Fibroblast of lung (primary cell): ENCODE data around the gene ADAM10. TPM values are rescaled to one million over a fixed set of nuclear protein-coding genes. Genes with fewer than 3 reads are reported as not detected.

Source experiments
- DNase-seq, 2 donors: peaks; one replicate each; pipeline versions ENCODE4 v3.0.0 to v3.0.0-alpha.2; 2010; ENCODE audit warnings: low read depth in 2 of 2
- H2AFZ ChIP-seq: 2 replicates; pipeline ENCODE4 v1.5.1; 2012; ENCODE audit warnings: low read length, control low read depth, inconsistent platforms
- H3K27ac ChIP-seq: 2 replicates; pipeline ENCODE4 v1.5.1; 2011; ENCODE audit warnings: low read length, control low read depth; ENCODE audit not compliant: insufficient read depth
- H3K27me3 ChIP-seq: 2 replicates; pipeline ENCODE4 v1.5.1; 2011; ENCODE audit warnings: mild to moderate bottlenecking, low read length; ENCODE audit not compliant: control insufficient read depth, insufficient read depth
- H3K36me3 ChIP-seq: 2 replicates; pipeline ENCODE4 v1.5.1; 2011; ENCODE audit warnings: low read length; ENCODE audit not compliant: control insufficient read depth, insufficient read depth
- H3K4me1 ChIP-seq: 2 replicates; pipeline ENCODE4 v1.5.1; 2011; ENCODE audit warnings: low read length; ENCODE audit not compliant: control insufficient read depth, insufficient read depth; ENCODE audit errors: extremely low read depth
- H3K4me2 ChIP-seq: 2 replicates; pipeline ENCODE4 v1.5.1; 2011; ENCODE audit warnings: low read length, control low read depth; ENCODE audit not compliant: insufficient read depth; ENCODE audit errors: extremely low read depth
- H3K4me3 ChIP-seq, 4 experiments: fragments of 200-600 bp in 1 of 4; sonication (generic) in 1 of 4; replicated peaks in 1 of 4; 2 replicates each; pipeline ENCODE4 v1.5.1; 2011 to 2016; ENCODE audit warnings: low read length in 4 of 4, low read depth in 3 of 4, mild to moderate bottlenecking in 3 of 4, control low read depth in 2 of 4, inconsistent platforms in 1 of 4, mixed read lengths in 1 of 4; ENCODE audit not compliant: insufficient read depth in 1 of 4; ENCODE audit errors: control extremely low read depth in 1 of 4
- H3K79me2 ChIP-seq: 2 replicates; pipeline ENCODE4 v1.5.1; 2012; ENCODE audit warnings: mild to moderate bottlenecking, low read length, inconsistent platforms; ENCODE audit not compliant: control insufficient read depth, insufficient read depth
- H3K9ac ChIP-seq: 2 replicates; pipeline ENCODE4 v1.5.1; 2011; ENCODE audit warnings: mild to moderate bottlenecking, low read length, control low read depth; ENCODE audit not compliant: insufficient read depth
- H3K9me3 ChIP-seq: 2 replicates; pipeline ENCODE4 v1.5.1; 2012; ENCODE audit warnings: low read depth, low read length; ENCODE audit not compliant: control insufficient read depth, insufficient read depth
- H4K20me1 ChIP-seq: 2 replicates; pipeline ENCODE4 v1.5.1; 2011; ENCODE audit warnings: low read length; ENCODE audit not compliant: control insufficient read depth, insufficient read depth; ENCODE audit errors: extremely low read depth
- CTCF ChIP-seq, 2 donors: IDR thresholded peaks in 1 of 2; conservative IDR thresholded peaks in 1 of 2; 1 replicate in 1 of 2; 2 replicates in 1 of 2; pipeline ENCODE4 v1.5.1; 2011 to 2012; ENCODE audit warnings: low read length in 2 of 2, control low read depth in 1 of 2, inconsistent platforms in 1 of 2, low read depth in 1 of 2, mild to moderate bottlenecking in 1 of 2
- EZH2 ChIP-seq: IDR thresholded peaks from 2 replicates; pipeline ENCODE4 v1.5.1; 2012; ENCODE audit warnings: low read length, control low read depth, mild to moderate bottlenecking; ENCODE audit errors: missing control alignments
- polyA minus RNA-seq: library from RNA; depleted of rRNA, polyadenylated mRNA; stranded (reverse); fragments of >200 nt; gene quantifications from 2 replicates; pipeline ENCODE4 v1.2.3, GENCODE V29; 2011; ENCODE audit warnings: low replicate concordance
- polyA plus RNA-seq, 2 donors: library from polyadenylated mRNA; depleted of rRNA in 1 of 2; stranded (reverse) in 1 of 2; unstranded in 1 of 2; fragments of >200 nt; gene quantifications; 2 replicates each; pipeline ENCODE4 v1.2.1, GENCODE V29; 2011 to 2012; ENCODE audit warnings: missing spikeins in 1 of 2
- total RNA-seq: library from RNA; depleted of rRNA; stranded (reverse); fragments of >200 nt; gene quantifications from 2 replicates; pipeline ENCODE4 v1.2.1, GENCODE V29; 2014

ADAM10 gene, protein sequence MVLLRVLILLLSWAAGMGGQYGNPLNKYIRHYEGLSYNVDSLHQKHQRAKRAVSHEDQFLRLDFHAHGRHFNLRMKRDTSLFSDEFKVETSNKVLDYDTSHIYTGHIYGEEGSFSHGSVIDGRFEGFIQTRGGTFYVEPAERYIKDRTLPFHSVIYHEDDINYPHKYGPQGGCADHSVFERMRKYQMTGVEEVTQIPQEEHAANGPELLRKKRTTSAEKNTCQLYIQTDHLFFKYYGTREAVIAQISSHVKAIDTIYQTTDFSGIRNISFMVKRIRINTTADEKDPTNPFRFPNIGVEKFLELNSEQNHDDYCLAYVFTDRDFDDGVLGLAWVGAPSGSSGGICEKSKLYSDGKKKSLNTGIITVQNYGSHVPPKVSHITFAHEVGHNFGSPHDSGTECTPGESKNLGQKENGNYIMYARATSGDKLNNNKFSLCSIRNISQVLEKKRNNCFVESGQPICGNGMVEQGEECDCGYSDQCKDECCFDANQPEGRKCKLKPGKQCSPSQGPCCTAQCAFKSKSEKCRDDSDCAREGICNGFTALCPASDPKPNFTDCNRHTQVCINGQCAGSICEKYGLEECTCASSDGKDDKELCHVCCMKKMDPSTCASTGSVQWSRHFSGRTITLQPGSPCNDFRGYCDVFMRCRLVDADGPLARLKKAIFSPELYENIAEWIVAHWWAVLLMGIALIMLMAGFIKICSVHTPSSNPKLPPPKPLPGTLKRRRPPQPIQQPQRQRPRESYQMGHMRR
- total RNA-seq: 157 and 224 TPM in 2 replicates
- polyA plus RNA-seq: 260 and 318 TPM in 2 replicates
- polyA plus RNA-seq (2012): 199 and 238 TPM in 2 replicates
- polyA minus RNA-seq: 50.8 and 94.5 TPM in 2 replicates

- Histone ChIP-seq H3K27me3 (no peaks in the 10 kb centered on the region), H3K79me2 (peaks cover 46% of the 10 kb centered on the region), H3K36me3 (no peaks in the 10 kb centered on the region), H4K20me1 (no peaks in the 10 kb centered on the region), H3K4me3 (peak within 1 kb of the TSS; percentile 66 to 97 (median 87)), H3K4me1 (no peaks in the 10 kb centered on the region), H3K4me2 (peak within 1 kb of the TSS; percentile 98), H3K9ac (peak within 1 kb of the TSS; percentile 96), H2AFZ (peak within 1 kb of the TSS; percentile 83), H3K27ac (peak within 1 kb of the TSS; percentile 97), H3K9me3 (no peaks in the 10 kb centered on the region)
- TF ChIP-seq EZH2 (no peak), CTCF (conservative IDR thresholded peaks at IDR 0.05 in 1 of 2, IDR thresholded peaks at IDR 0.05 in 1 of 2; ENCODE audit: low read depth in 1 of 2, low read length in 2 of 2) (no peak)
- DNase-seq: peak; percentile 99
These were observed at the start of gene ADAM10 for GRCh38 chr15:58749532-58750337. Gene ADAM10 (minus strand): TSS chr15:58749707. CDS start chr15:58749534, 173 bp downstream.

DNA sequence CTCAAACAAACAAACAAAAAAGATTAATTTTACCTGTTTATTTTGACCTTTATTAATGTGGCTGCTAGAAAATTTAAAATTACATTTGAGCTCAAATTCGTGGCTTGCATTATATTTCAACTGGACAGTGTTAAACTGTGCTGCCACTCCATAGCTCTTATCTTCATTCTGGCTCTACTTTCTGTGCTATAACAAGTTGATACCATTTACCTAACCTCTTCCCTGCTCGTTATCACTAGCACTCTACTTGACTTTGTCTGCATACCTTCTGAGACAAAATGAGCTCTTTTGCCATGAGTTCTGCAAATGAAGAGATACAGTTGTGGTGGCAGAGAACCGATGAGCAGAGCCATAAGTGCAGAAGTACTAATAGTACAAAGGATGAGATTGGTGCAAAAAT lies 48.0 kb upstream of the ADAM10 start:
- Histone ChIP-seq H3K9me3 (no peaks in the 10 kb centered on the region), H3K27ac (no peak overlapping the region), H3K4me2 (no peak overlapping the region), H3K4me3 (no peak overlapping the region), H4K20me1 (no peaks in the 10 kb centered on the region), H3K27me3 (no peaks in the 10 kb centered on the region), H3K79me2 (no peaks in the 10 kb centered on the region), H3K9ac (no peak overlapping the region), H3K4me1 (no peaks in the 10 kb centered on the region), H3K36me3 (no peaks in the 10 kb centered on the region), H2AFZ (no peak overlapping the region)
- no peak for DNase-seq
- TF ChIP-seq CTCF (conservative IDR thresholded peaks at IDR 0.05 in 1 of 2, IDR thresholded peaks at IDR 0.05 in 1 of 2; ENCODE audit: low read depth in 1 of 2, low read length in 2 of 2) (no peak), EZH2 (no peak)

- no peak for DNase-seq
- Histone ChIP-seq H3K27ac (no peak overlapping the region), H3K27me3 (no peaks in the 10 kb centered on the region), H4K20me1 (no peaks in the 10 kb centered on the region), H2AFZ (no peak overlapping the region), H3K9me3 (no peaks in the 10 kb centered on the region), H3K79me2 (no peaks in the 10 kb centered on the region), H3K4me3 (no peak overlapping the region), H3K4me1 (no peaks in the 10 kb centered on the region), H3K4me2 (no peak overlapping the region), H3K36me3 (no peaks in the 10 kb centered on the region), H3K9ac (no peak overlapping the region)
- TF ChIP-seq CTCF (conservative IDR thresholded peaks at IDR 0.05 in 1 of 2, IDR thresholded peaks at IDR 0.05 in 1 of 2; ENCODE audit: low read depth in 1 of 2, low read length in 2 of 2) (no peak), EZH2 (no peak)
These were observed 46.3 kb upstream of the ADAM10 start for GRCh38 chr15:58795825-58796224.
